Calu3 (cell line): ENCODE results near the gene PRRT1. TPM values are rescaled to one million over a fixed set of nuclear protein-coding genes. Genes with fewer than 3 reads are reported as not detected.
A peak's percentile ranks its signal among the peaks of the same experiment; 100 is the strongest.

Source experiments
- BruUV-seq: library from RNA; stranded (reverse); fragments of 400-500 nt; replicated peaks from 2 replicates; lab custom pipeline; 2021; lab: Mats Ljungman, UMichigan
- CTCF ChIA-PET: fragments of 300-600 bp; sonication (Branson Sonifier 250); formaldehyde crosslinking; loops from one replicate; lab custom pipeline; 2022; ENCODE audit warnings: antibody characterized with exemption; lab: Charles Lee
- DNase-seq: peaks from one replicate; pipeline ENCODE4 v3.0.0; 2022
- H3K27ac Mint-ChIP-seq: one replicate; pipeline ENCODE4 v1.8.0; 2022; ENCODE audit warnings: mixed read lengths; ENCODE audit not compliant: unreplicated experiment
- H3K27me3 Mint-ChIP-seq: one replicate; pipeline ENCODE4 v1.8.0; 2022; ENCODE audit warnings: mixed read lengths; ENCODE audit not compliant: unreplicated experiment
- H3K36me3 Mint-ChIP-seq: one replicate; pipeline ENCODE4 v1.8.0; 2022; ENCODE audit warnings: mild to moderate bottlenecking, moderate library complexity, mixed read lengths; ENCODE audit not compliant: insufficient read depth, unreplicated experiment
- H3K4me1 Mint-ChIP-seq: one replicate; pipeline ENCODE4 v1.8.0; 2022; ENCODE audit warnings: mild to moderate bottlenecking, low read depth, mixed read lengths; ENCODE audit not compliant: unreplicated experiment
- H3K4me3 Mint-ChIP-seq: one replicate; pipeline ENCODE4 v1.8.0; 2022; ENCODE audit warnings: mild to moderate bottlenecking, low read depth, moderate library complexity, mixed read lengths; ENCODE audit not compliant: unreplicated experiment
- H3K9me3 Mint-ChIP-seq: one replicate; pipeline ENCODE4 v1.8.0; 2022; ENCODE audit warnings: low read depth, mixed read lengths; ENCODE audit not compliant: unreplicated experiment
- CTCF ChIP-seq: fragments of 200-600 bp; IDR thresholded peaks from one replicate; pipeline ENCODE4 v1.8.0; 2022; ENCODE audit warnings: antibody characterized with exemption; ENCODE audit not compliant: unreplicated experiment
- intact Hi-C: fragments of 100-400 bp; cut with micrococcal nuclease; formaldehyde crosslinking; loops from one replicate; pipeline ENCODE4 v1.10.0; 2022; ENCODE audit not compliant: unreplicated experiment
- total RNA-seq: library from RNA; stranded (reverse); gene quantifications from 2 replicates; pipeline ENCODE4 v1.2.3, GENCODE V29; 2022

PRRT1 gene
- total RNA-seq, 1 experiment from 2014 or later, result 1.7 TPM

GRCh38 chr6:32132110-32132509 is 19.6 kb downstream of the PRRT1 start:
- CTCF ChIA-PET, result interaction anchor here (0.6 kb wide), 1 partner anchor 643 kb away, joined by 4 read pairs; no protein-coding TSS in a partner anchor
- H3K27ac Mint-ChIP-seq, result no peak overlapping the region
- H3K27me3 Mint-ChIP-seq, result peaks cover 32% of the 10 kb centered on the region
- no peak overlapping the region for H3K4me3 Mint-ChIP-seq
- peaks cover 41% of the 10 kb centered on the region for H3K36me3 Mint-ChIP-seq
- TF ChIP-seq CTCF, result no peak
- intact Hi-C loops, result no loop called here
- peaks cover 11% of the 10 kb centered on the region for H3K4me1 Mint-ChIP-seq
- no peak for DNase-seq
- BruUV-seq, result no TSS peak
- H3K9me3 Mint-ChIP-seq, result no peaks in the 10 kb centered on the region

GRCh38 chr6:32131439-32131948 is 20.2 kb downstream of the PRRT1 start:
- H3K9me3 Mint-ChIP-seq, result no peaks in the 10 kb centered on the region
- peaks cover 47% of the 10 kb centered on the region for H3K36me3 Mint-ChIP-seq
- peaks cover 29% of the 10 kb centered on the region for H3K27me3 Mint-ChIP-seq
- peaks cover 17% of the 10 kb centered on the region for H3K4me1 Mint-ChIP-seq
- DNase-seq, result no peak
- intact Hi-C loops, result no loop called here
- H3K27ac Mint-ChIP-seq, result no peak overlapping the region
- no peak for TF ChIP-seq CTCF
- H3K4me3 Mint-ChIP-seq, result no peak overlapping the region
- no TSS peak for BruUV-seq
- CTCF ChIA-PET, result interaction anchor here (0.6 kb wide), 2 partner anchors 64 to 642 kb away, joined by 3 to 4 read pairs; no protein-coding TSS in a partner anchor

- H3K27me3 Mint-ChIP-seq, result peaks cover 13% of the 10 kb centered on the region
- peak overlapping the region; percentile 98 for H3K4me3 Mint-ChIP-seq
- H3K4me1 Mint-ChIP-seq, result peaks cover 23% of the 10 kb centered on the region
- TSS peak; percentile 41 for BruUV-seq
- intact Hi-C loops, result no loop called here
- H3K9me3 Mint-ChIP-seq, result no peaks in the 10 kb centered on the region
- H3K36me3 Mint-ChIP-seq, result peaks cover 59% of the 10 kb centered on the region
- CTCF ChIA-PET, result interaction anchor here (0.6 to 4.6 kb wide), 11 partner anchors 11 to 1431 kb away, joined by 3 to 39 read pairs (median 4); partner anchors contain the start of gene VARS2
- TF ChIP-seq CTCF, result no peak
- DNase-seq, result no peak
- H3K27ac Mint-ChIP-seq, result peak overlapping the region; percentile 91
These were observed 22.2 kb downstream of the PRRT1 start for GRCh38 chr6:32129297-32130088.

GRCh38 chr6:32128751-32129296 is 22.9 kb downstream of the PRRT1 start:
- no peak for DNase-seq
- TF ChIP-seq CTCF, result no peak
- Mint-ChIP-seq H3K27me3 (peaks cover 6% of the 10 kb centered on the region), H3K4me1 (peaks cover 23% of the 10 kb centered on the region), H3K27ac (peak overlapping the region; percentile 98), H3K9me3 (no peaks in the 10 kb centered on the region), H3K36me3 (peaks cover 65% of the 10 kb centered on the region), H3K4me3 (peak overlapping the region; percentile 98)
- CTCF ChIA-PET, result interaction anchor here (0.6 to 4.6 kb wide), 7 partner anchors 11 to 1215 kb away, joined by 3 to 39 read pairs (median 4); partner anchors contain the start of gene VARS2
- intact Hi-C loops, result no loop called here
- BruUV-seq, result no TSS peak
